ENCODE data around the gene PLCH1.

DNA sequence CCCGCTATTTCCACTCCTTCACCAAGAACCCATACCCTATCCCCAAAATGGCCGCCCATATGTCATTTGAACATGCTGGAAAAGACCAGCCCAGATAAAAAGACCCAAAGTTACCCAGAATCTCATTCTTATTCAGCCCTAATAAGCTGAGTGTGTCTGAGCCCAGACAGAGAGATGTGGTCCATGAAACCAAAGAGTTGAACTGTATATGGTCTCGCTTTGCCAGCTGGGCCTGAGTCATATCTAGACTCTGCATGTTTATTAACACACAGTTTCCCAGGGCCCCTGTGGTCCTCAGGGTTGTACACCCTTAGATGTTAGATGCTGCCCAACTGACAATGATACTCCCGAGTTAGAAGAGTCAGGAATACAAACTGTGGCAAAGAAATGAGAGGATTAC, 249.5 kb downstream of the PLCH1 start:
- TF ChIP-seq, protein P1, sequence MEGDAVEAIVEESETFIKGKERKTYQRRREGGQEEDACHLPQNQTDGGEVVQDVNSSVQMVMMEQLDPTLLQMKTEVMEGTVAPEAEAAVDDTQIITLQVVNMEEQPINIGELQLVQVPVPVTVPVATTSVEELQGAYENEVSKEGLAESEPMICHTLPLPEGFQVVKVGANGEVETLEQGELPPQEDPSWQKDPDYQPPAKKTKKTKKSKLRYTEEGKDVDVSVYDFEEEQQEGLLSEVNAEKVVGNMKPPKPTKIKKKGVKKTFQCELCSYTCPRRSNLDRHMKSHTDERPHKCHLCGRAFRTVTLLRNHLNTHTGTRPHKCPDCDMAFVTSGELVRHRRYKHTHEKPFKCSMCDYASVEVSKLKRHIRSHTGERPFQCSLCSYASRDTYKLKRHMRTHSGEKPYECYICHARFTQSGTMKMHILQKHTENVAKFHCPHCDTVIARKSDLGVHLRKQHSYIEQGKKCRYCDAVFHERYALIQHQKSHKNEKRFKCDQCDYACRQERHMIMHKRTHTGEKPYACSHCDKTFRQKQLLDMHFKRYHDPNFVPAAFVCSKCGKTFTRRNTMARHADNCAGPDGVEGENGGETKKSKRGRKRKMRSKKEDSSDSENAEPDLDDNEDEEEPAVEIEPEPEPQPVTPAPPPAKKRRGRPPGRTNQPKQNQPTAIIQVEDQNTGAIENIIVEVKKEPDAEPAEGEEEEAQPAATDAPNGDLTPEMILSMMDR (conservative IDR thresholded peaks at IDR 0.05 in 1 of 2, IDR thresholded peaks at IDR 0.05 in 1 of 2; ENCODE audit: low read depth in 1 of 2, low read length in 2 of 2) = no peak
- TF ChIP-seq EZH2 (IDR thresholded peaks at IDR 0.05; ENCODE audit: low read length, missing control alignments) = no peak
